Vagina (tissue), 2 donors: ENCODE measurements around the gene PPFIA2.

Experiments used
- CTCF ChIP-seq, 3 experiments: fragments of 450-650 bp in 2 of 3; fragments of 200-600 bp in 1 of 3; sonication (generic) in 1 of 3; IDR thresholded peaks; one replicate each; pipeline ENCODE4 v1.5.1; 2017 to 2019; ENCODE audit warnings: antibody characterized with exemption in 3 of 3, mild to moderate bottlenecking in 2 of 3, moderate library complexity in 2 of 3
- POLR2A ChIP-seq, 2 donors: fragments of 450-650 bp; IDR thresholded peaks; one replicate each; pipeline ENCODE4 v1.6.1; 2017; ENCODE audit warnings: antibody characterized with exemption in 2 of 2, mild to moderate bottlenecking in 2 of 2, moderate library complexity in 2 of 2
- POLR2AphosphoS5 ChIP-seq, 2 donors: sonication (generic); formaldehyde crosslinking; IDR thresholded peaks; one replicate each; pipeline ENCODE4 v1.9.0; 2017; ENCODE audit warnings: antibody characterized with exemption in 2 of 2, mild to moderate bottlenecking in 2 of 2, low read depth in 1 of 2; ENCODE audit not compliant: insufficient read depth in 1 of 2

- TF ChIP-seq CTCF (IDR thresholded peaks at IDR 0.05) (no peak), POLR2AphosphoS5 (IDR thresholded peaks at IDR 0.05; ENCODE audit: insufficient read depth in 1 of 2, low read depth in 1 of 2) (no peak), POLR2A (IDR thresholded peaks at IDR 0.05) (no peak)
These were observed 546.0 kb downstream of the PPFIA2 start for GRCh38 chr12:81212996-81213696.
